HK-2 (cell line): ENCODE results near the gene CD2AP.
"Not testable (repeated sequence)": the region's sequence is repeated elsewhere in the genome, so short reads cannot be mapped to it uniquely, and the experiment has no call there.

ENCODE experiments used
- DNase-seq: peaks from one replicate; pipeline ENCODE4 v3.0.0-alpha.2; 2018; ENCODE audit not compliant: unreplicated experiment

Gene CD2AP

GRCh38 chr6:47457370-47457769 is 20.2 kb upstream of the CD2AP start:
- DNase-seq, result no peak

GRCh38 chr6:47464052-47464451 is 13.5 kb upstream of the CD2AP start:
- no peak for DNase-seq

- DNase-seq, result no peak
Measured at GRCh38 chr6:47465117-47465516, 12.5 kb upstream of the CD2AP start.

- no peak for DNase-seq
Measured at GRCh38 chr6:47471911-47472310, 5.7 kb upstream of the CD2AP start.

- no peak for DNase-seq
Measured at GRCh38 chr6:47473791-47474346, 3.7 kb upstream of the CD2AP start.

- no peak for DNase-seq
Measured at GRCh38 chr6:47475319-47475816, 2.2 kb upstream of the CD2AP start.

- no peak for DNase-seq
Measured at GRCh38 chr6:47476781-47477496, 650 bp upstream of the CD2AP start.

GRCh38 chr6:47478233-47479139 is 897 bp downstream of the CD2AP start:
- no peak for DNase-seq

- DNase-seq, result no peak
Measured at GRCh38 chr6:47479140-47479508, 1.5 kb downstream of the CD2AP start.

GRCh38 chr6:47479874-47480273 is 2.3 kb downstream of the CD2AP start:
- no peak for DNase-seq

- DNase-seq, result not testable (repeated sequence)
Measured at GRCh38 chr6:47481213-47481612, 3.6 kb downstream of the CD2AP start.

- DNase-seq, result no peak
Measured at GRCh38 chr6:47481806-47482205, 4.2 kb downstream of the CD2AP start.

- DNase-seq, result no peak
Measured at GRCh38 chr6:47483516-47483852, 5.9 kb downstream of the CD2AP start.

GRCh38 chr6:47483853-47484546 is 6.4 kb downstream of the CD2AP start:
- DNase-seq, result no peak

- no peak for DNase-seq
Measured at GRCh38 chr6:47484616-47485015, 7.0 kb downstream of the CD2AP start.

- DNase-seq, result no peak
Measured at GRCh38 chr6:47485083-47485482, 7.5 kb downstream of the CD2AP start.

GRCh38 chr6:47485491-47486135 is 8.0 kb downstream of the CD2AP start:
- DNase-seq, result no peak

- DNase-seq, result no peak
Measured at GRCh38 chr6:47489995-47490394, 12.4 kb downstream of the CD2AP start.

GRCh38 chr6:47490676-47491075 is 13.1 kb downstream of the CD2AP start:
- DNase-seq, result no peak

GRCh38 chr6:47492355-47492754 is 14.8 kb downstream of the CD2AP start:
- DNase-seq, result no peak

GRCh38 chr6:47495207-47495606 is 17.6 kb downstream of the CD2AP start:
- DNase-seq, result no peak
